B cell (primary cell): Measurements from ENCODE around the gene KCNS1.
"Not testable (repeated sequence)": the region's sequence is repeated elsewhere in the genome, so short reads cannot be mapped to it uniquely, and the experiment has no call there.

Experiments
- EZH2 ChIP-seq: IDR thresholded peaks from 2 replicates; pipeline ENCODE4 v1.6.1; 2012; ENCODE audit warnings: borderline replicate concordance, low read depth, mild to moderate bottlenecking, moderate library complexity, low read length; ENCODE audit not compliant: insufficient read depth, poor library complexity, severe bottlenecking
- TF ChIP-seq, protein P1 (sequence below): fragments of 200-600 bp; IDR thresholded peaks from one replicate; pipeline ENCODE4 v1.8.0; 2022; ENCODE audit warnings: antibody characterized with exemption, mild to moderate bottlenecking

DNA sequence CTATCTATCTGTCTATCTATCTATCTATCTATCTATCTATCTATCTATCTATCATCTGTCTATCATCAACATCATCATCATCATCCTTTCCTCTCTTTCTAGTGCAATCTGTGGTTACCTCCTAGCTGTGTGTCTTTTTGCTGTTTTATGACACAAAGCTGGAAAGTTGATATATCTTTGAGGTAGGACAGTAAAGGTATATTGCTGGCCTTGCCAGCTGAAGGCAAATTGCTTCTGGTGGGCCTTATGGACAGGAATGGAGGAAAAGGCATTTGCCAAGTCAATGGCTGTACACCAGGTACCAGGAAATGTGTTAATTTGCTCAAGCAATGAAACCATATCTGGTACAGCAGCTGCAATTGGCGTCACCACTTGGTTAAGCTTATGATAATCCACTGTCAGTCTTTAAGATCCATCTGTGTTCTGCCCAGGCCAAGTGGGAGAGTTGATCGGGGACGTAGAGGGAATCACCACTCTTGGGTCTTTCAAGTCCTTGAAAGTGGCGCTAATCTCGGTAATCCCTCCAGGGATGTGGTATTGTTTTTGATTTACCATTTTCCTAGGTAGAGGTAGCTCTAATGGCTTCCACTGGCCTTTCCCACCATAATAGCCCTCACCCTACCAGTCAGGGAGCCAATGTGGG lies 38.9 kb upstream of the KCNS1 start:
- TF ChIP-seq, protein P1, sequence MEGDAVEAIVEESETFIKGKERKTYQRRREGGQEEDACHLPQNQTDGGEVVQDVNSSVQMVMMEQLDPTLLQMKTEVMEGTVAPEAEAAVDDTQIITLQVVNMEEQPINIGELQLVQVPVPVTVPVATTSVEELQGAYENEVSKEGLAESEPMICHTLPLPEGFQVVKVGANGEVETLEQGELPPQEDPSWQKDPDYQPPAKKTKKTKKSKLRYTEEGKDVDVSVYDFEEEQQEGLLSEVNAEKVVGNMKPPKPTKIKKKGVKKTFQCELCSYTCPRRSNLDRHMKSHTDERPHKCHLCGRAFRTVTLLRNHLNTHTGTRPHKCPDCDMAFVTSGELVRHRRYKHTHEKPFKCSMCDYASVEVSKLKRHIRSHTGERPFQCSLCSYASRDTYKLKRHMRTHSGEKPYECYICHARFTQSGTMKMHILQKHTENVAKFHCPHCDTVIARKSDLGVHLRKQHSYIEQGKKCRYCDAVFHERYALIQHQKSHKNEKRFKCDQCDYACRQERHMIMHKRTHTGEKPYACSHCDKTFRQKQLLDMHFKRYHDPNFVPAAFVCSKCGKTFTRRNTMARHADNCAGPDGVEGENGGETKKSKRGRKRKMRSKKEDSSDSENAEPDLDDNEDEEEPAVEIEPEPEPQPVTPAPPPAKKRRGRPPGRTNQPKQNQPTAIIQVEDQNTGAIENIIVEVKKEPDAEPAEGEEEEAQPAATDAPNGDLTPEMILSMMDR: not testable (repeated sequence)
- not testable (repeated sequence) for TF ChIP-seq EZH2
